ENCODE results near the gene PACRG.

DNA sequence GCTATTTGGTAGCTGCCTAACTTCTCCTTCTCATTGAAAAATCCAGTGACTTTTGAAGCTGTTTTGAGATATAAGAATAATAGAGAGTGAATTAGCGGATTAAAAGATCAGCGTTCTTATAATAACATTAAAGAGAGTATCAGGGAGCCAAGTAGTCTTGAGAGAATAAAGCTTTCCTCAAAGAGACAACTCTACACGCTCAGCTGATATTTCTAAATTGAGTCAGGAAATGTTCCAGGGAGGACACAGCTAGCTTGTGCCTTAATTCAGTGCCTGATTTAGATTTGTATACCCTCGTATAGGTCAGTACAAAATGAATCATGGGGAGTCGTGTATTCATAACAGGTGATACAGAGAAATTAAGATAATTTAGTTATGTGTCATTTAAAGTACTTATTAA, 611.7 kb downstream of the PACRG start:
- no peak for TF ChIP-seq TCF12 (IDR thresholded peaks at IDR 0.05; ENCODE audit: low read depth)
- TF ChIP-seq MAX (IDR thresholded peaks at IDR 0.05), result no peak
- no peak for TF ChIP-seq ZBTB7A (IDR thresholded peaks at IDR 0.05; ENCODE audit: low read depth)
- TF ChIP-seq CREB1 (IDR thresholded peaks at IDR 0.05; ENCODE audit: low read depth), result no peak

All from Ishikawa (cell line).